SU-DHL-6 (cell line): ENCODE data around the gene CDC37.
"Not testable (repeated sequence)": the region's sequence is repeated elsewhere in the genome, so short reads cannot be mapped to it uniquely, and the experiment has no call there.

ENCODE experiments used
- H2AFZ ChIP-seq: fragments of 200-600 bp; sonication (generic); 2 replicates; pipeline ENCODE4 v1.6.1; 2014; ENCODE audit warnings: low read depth, mild to moderate bottlenecking, moderate library complexity, mixed read lengths, antibody characterized with exemption, low read length; ENCODE audit not compliant: severe bottlenecking
- H3F3A ChIP-seq: fragments of 200-600 bp; shearing (Covaris generic); 2 replicates; pipeline ENCODE4 v1.6.0; 2016; ENCODE audit warnings: antibody characterized with exemption, mild to moderate bottlenecking; ENCODE audit not compliant: insufficient read depth
- H3K27ac ChIP-seq: fragments of 200-600 bp; sonication (generic); 2 replicates; pipeline ENCODE4 v1.5.1; 2016; ENCODE audit warnings: low read depth, mild to moderate bottlenecking, low read length, moderate library complexity, mixed read lengths
- H3K27me3 ChIP-seq: fragments of 200-600 bp; sonication (generic), shearing (Covaris generic); 2 replicates; pipeline ENCODE4 v1.6.0; 2014; ENCODE audit warnings: mild to moderate bottlenecking, low read length
- H3K36me3 ChIP-seq: fragments of 200-600 bp; sonication (generic); 2 replicates; pipeline ENCODE4 v1.6.1; 2014; ENCODE audit warnings: mild to moderate bottlenecking, low read length, mixed read lengths
- H3K4me2 ChIP-seq: fragments of 300-600, 200-600 bp; shearing (Covaris generic), sonication (generic); 2 replicates; pipeline ENCODE4 v1.6.0; 2014; ENCODE audit warnings: low read length, low read depth, mild to moderate bottlenecking; ENCODE audit not compliant: poor library complexity, severe bottlenecking
- H3K4me3 ChIP-seq: fragments of 200-600 bp; sonication (generic); 2 replicates; pipeline ENCODE4 v1.5.1; 2014; ENCODE audit warnings: antibody characterized with exemption, low read length, mild to moderate bottlenecking, mixed read lengths; ENCODE audit not compliant: insufficient read depth, poor library complexity, severe bottlenecking
- H3K79me2 ChIP-seq: fragments of 200-600 bp; sonication (generic); 2 replicates; pipeline ENCODE4 v1.6.1; 2014; ENCODE audit warnings: mild to moderate bottlenecking, low read length, moderate library complexity; ENCODE audit not compliant: insufficient read depth
- H3K9ac ChIP-seq: fragments of 200-600 bp; sonication (generic); 2 replicates; pipeline ENCODE4 v1.7.0; 2014; ENCODE audit warnings: mild to moderate bottlenecking, low read length
- H3K9me2 ChIP-seq: fragments of 200-600 bp; sonication (generic); replicated peaks from 2 replicates; pipeline ENCODE4 v1.6.1; 2014; ENCODE audit warnings: low read length; ENCODE audit not compliant: insufficient read depth
- H3K9me3 ChIP-seq: fragments of 200-600 bp; sonication (generic); 2 replicates; pipeline ENCODE4 v1.6.1; 2014; ENCODE audit warnings: low read length, mixed read lengths; ENCODE audit not compliant: insufficient read depth
- H4K20me1 ChIP-seq: fragments of 200-600 bp; sonication (generic); 2 replicates; pipeline ENCODE4 v1.6.1; 2014; ENCODE audit warnings: low read depth, mild to moderate bottlenecking, antibody characterized with exemption, low read length, moderate library complexity, mixed read lengths
- EZH2phosphoT487 ChIP-seq: fragments of 200-600 bp; sonication (generic), shearing (Covaris generic); conservative IDR thresholded peaks from 2 replicates; pipeline ENCODE4 v1.6.1; 2018; ENCODE audit warnings: mild to moderate bottlenecking, antibody characterized with exemption, low read length, moderate library complexity, mixed read lengths
- TF ChIP-seq, protein P1 (sequence below): fragments of 200-600 bp; sonication (generic); IDR thresholded peaks from one replicate; pipeline ENCODE4 v1.5.1; 2017; ENCODE audit warnings: antibody characterized with exemption, mild to moderate bottlenecking, low read length, moderate library complexity; ENCODE audit not compliant: insufficient read depth, poor library complexity, severe bottlenecking

The CDC37 gene

DNA sequence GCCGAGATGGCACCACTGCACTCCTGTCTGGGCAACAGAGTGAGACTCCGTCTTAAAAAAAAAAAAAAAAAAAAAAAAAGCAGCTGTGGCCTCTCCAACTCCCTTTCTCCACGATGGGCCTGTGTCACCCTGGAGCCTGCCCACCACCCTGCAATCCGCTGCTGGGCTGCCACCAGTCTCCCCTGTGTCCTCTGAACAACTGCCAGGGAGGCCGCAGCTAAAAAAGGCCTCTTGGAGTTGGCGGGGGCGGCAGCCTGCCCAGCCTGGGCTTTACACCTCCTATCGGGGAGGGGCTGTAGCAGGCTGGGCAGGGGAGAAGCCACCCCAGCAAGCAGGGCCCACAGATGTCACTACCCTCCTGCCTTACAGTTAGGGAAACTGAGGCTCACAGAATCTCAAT is 3.5 kb downstream of the CDC37 start:
- H3K4me2 ChIP-seq: no peak overlapping the region
- no peaks in the 10 kb centered on the region for H3K9me2 ChIP-seq
- H3K79me2 ChIP-seq: peaks cover 55% of the 10 kb centered on the region
- TF ChIP-seq, protein P1, sequence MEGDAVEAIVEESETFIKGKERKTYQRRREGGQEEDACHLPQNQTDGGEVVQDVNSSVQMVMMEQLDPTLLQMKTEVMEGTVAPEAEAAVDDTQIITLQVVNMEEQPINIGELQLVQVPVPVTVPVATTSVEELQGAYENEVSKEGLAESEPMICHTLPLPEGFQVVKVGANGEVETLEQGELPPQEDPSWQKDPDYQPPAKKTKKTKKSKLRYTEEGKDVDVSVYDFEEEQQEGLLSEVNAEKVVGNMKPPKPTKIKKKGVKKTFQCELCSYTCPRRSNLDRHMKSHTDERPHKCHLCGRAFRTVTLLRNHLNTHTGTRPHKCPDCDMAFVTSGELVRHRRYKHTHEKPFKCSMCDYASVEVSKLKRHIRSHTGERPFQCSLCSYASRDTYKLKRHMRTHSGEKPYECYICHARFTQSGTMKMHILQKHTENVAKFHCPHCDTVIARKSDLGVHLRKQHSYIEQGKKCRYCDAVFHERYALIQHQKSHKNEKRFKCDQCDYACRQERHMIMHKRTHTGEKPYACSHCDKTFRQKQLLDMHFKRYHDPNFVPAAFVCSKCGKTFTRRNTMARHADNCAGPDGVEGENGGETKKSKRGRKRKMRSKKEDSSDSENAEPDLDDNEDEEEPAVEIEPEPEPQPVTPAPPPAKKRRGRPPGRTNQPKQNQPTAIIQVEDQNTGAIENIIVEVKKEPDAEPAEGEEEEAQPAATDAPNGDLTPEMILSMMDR: no peak
- TF ChIP-seq EZH2phosphoT487: no peak
- no peak overlapping the region for H3K4me3 ChIP-seq
- H3K27ac ChIP-seq: no peak overlapping the region
- no peaks in the 10 kb centered on the region for H3K27me3 ChIP-seq
- H3K9ac ChIP-seq: no peak overlapping the region
- no peak overlapping the region for H2AFZ ChIP-seq
- no peaks in the 10 kb centered on the region for H3K9me3 ChIP-seq
- H3K36me3 ChIP-seq: no peaks in the 10 kb centered on the region
- no peaks in the 10 kb centered on the region; the same call in 1 of the 2 replicates for H4K20me1 ChIP-seq
- no peaks in the 10 kb centered on the region for H3F3A ChIP-seq

DNA sequence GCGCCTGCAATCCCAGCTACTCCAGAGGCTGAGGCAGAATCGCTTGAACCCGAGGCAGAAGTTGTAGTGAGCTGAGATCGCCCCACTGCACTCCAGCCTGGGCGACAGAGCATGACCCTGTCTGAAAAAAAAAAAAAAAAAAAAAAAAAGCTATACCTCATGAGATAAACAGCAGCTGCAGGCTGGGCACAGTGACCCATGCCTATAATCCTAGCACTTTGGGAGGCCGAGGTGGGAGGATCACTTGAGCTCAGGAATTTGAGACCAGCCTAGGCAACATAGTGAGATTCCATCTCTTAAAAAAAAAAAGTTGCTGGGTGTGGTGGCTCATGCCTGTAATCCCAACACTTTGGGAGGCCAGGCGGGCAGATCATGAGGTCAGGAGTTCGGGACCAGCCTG is 4.0 kb downstream of the CDC37 start:
- not testable (repeated sequence) for H3F3A ChIP-seq, H3K27me3 ChIP-seq, H3K36me3 ChIP-seq, H3K4me2 ChIP-seq, H2AFZ ChIP-seq, H3K27ac ChIP-seq, H3K9ac ChIP-seq, H3K9me3 ChIP-seq, H4K20me1 ChIP-seq, H3K9me2 ChIP-seq, H3K4me3 ChIP-seq
- H3K79me2 ChIP-seq: peaks cover 55% of the 10 kb centered on the region

GRCh38 chr19:10398819-10399218 is 4.5 kb downstream of the CDC37 start:
- TF ChIP-seq EZH2phosphoT487: no peak
- TF ChIP-seq, protein P1: no peak
- Histone ChIP-seq H3K9ac (no peak overlapping the region), H3K27me3 (no peaks in the 10 kb centered on the region), H2AFZ (no peak overlapping the region), H3K79me2 (peaks cover 55% of the 10 kb centered on the region), H4K20me1 (no peaks in the 10 kb centered on the region; the same call in 1 of the 2 replicates), H3K36me3 (no peaks in the 10 kb centered on the region), H3F3A (no peaks in the 10 kb centered on the region), H3K4me2 (no peak overlapping the region), H3K9me3 (no peaks in the 10 kb centered on the region), H3K9me2 (no peaks in the 10 kb centered on the region), H3K27ac (no peak overlapping the region), H3K4me3 (no peak overlapping the region)

- Histone ChIP-seq H3K9ac (no peak overlapping the region), H3K9me3 (no peaks in the 10 kb centered on the region), H3K36me3 (no peaks in the 10 kb centered on the region), H3K27ac (no peak overlapping the region), H2AFZ (no peak overlapping the region), H4K20me1 (no peaks in the 10 kb centered on the region; the same call in 1 of the 2 replicates), H3K9me2 (no peaks in the 10 kb centered on the region), H3F3A (peaks cover 6% of the 10 kb centered on the region; the same call in 1 of the 2 replicates), H3K27me3 (no peaks in the 10 kb centered on the region), H3K4me3 (no peak overlapping the region), H3K79me2 (peaks cover 31% of the 10 kb centered on the region), H3K4me2 (no peak overlapping the region)
- no peak for TF ChIP-seq EZH2phosphoT487
- TF ChIP-seq, protein P1: no peak
Observed at GRCh38 chr19:10395917-10396316, 7.4 kb downstream of the CDC37 start.
